CD4-positive, alpha-beta T cell (primary cell): Measurements from ENCODE around the gene USP9X. TPM values are rescaled to one million over a fixed set of nuclear protein-coding genes. Genes with fewer than 3 reads are reported as not detected.

ENCODE experiments used
- ATAC-seq: fragments of 200-7000 bp; cut with Tn5 transposase; one replicate; pipeline ENCODE4 v1.10.0; 2022; ENCODE audit warnings: mild to moderate bottlenecking; ENCODE audit not compliant: poor library complexity
- CTCF ChIA-PET: fragments of 350-600 bp; sonication (Branson Sonifier 250); formaldehyde crosslinking; loops from one replicate; lab custom pipeline; 2021; ENCODE audit warnings: antibody characterized with exemption, inconsistent platforms; lab: Charles Lee
- POLR2A ChIA-PET: fragments of 350-600 bp; sonication (Branson Sonifier 250); formaldehyde crosslinking; loops from one replicate; lab custom pipeline; 2021; ENCODE audit warnings: antibody characterized with exemption, inconsistent platforms; lab: Charles Lee
- DNase-seq, 14 experiments: peaks; one replicate each; pipeline ENCODE4 v3.0.0-alpha.2; 2013 to 2020; ENCODE audit warnings: mixed read lengths in 2 of 14
- H3K27ac ChIP-seq, 2 donors: one replicate each; pipeline versions ENCODE4 v1.5.1 to v1.7.0; 2013; ENCODE audit warnings: low read length in 2 of 2, low read depth in 1 of 2, mild to moderate bottlenecking in 1 of 2
- H3K27me3 ChIP-seq, 2 experiments: 1 replicate in 1 of 2; 2 replicates in 1 of 2; pipeline versions ENCODE4 v1.6.1 to v1.7.0; 2013; ENCODE audit warnings: low read length in 2 of 2, control low read depth in 1 of 2, mild to moderate bottlenecking in 1 of 2, moderate library complexity in 1 of 2; ENCODE audit not compliant: insufficient read depth in 2 of 2, control insufficient read depth in 1 of 2
- H3K36me3 ChIP-seq: one replicate; pipeline ENCODE4 v1.6.1; 2013; ENCODE audit warnings: low read length, control low read depth; ENCODE audit not compliant: insufficient read depth
- H3K4me1 ChIP-seq: one replicate; pipeline ENCODE4 v1.6.1; 2013; ENCODE audit warnings: low read length, control low read depth; ENCODE audit not compliant: insufficient read depth
- H3K4me3 ChIP-seq: one replicate; pipeline ENCODE4 v1.5.1; 2013; ENCODE audit warnings: mild to moderate bottlenecking, low read length, moderate library complexity
- H3K9me3 ChIP-seq, 2 experiments: 1 replicate in 1 of 2; 2 replicates in 1 of 2; pipeline versions ENCODE4 v1.6.1 to v1.7.0; 2013; ENCODE audit warnings: low read length in 2 of 2, mild to moderate bottlenecking in 2 of 2, control low read depth in 1 of 2, moderate library complexity in 1 of 2; ENCODE audit not compliant: control insufficient read depth in 1 of 2, insufficient read depth in 1 of 2
- H3K27ac Mint-ChIP-seq: one replicate; pipeline ENCODE4 v1.8.0; 2020; ENCODE audit warnings: mixed read lengths
- H3K27me3 Mint-ChIP-seq: one replicate; pipeline ENCODE4 v1.8.0; 2021; ENCODE audit warnings: mixed read lengths
- H3K36me3 Mint-ChIP-seq: one replicate; pipeline ENCODE4 v1.8.0; 2021; ENCODE audit warnings: low read depth, mixed read lengths
- H3K4me1 Mint-ChIP-seq: one replicate; pipeline ENCODE4 v1.8.0; 2021; ENCODE audit warnings: low read depth, mixed read lengths
- H3K4me3 Mint-ChIP-seq: one replicate; pipeline ENCODE4 v1.8.0; 2020; ENCODE audit warnings: mild to moderate bottlenecking, mixed read lengths
- H3K9me3 Mint-ChIP-seq: one replicate; pipeline ENCODE4 v1.8.0; 2020; ENCODE audit warnings: mixed read lengths
- intact Hi-C, 2 experiments: fragments of 100-400 bp; cut with DNase I in 1 of 2; cut with micrococcal nuclease in 1 of 2; formaldehyde crosslinking; loops; one replicate each; pipeline versions ENCODE4 v1.15.1 to v1.9.0; 2023 to 2025; cut with DNase I, micrococcal nuclease
- total RNA-seq, 174 experiments: library from RNA in 2 of 174; stranded (reverse) in 2 of 174; gene quantifications; one replicate each; pipeline ENCODE4 v1.2.3 and lab custom pipeline; 2021 to 2026
- TF ChIP-seq, protein P1 (sequence below): fragments of 200-600 bp; IDR thresholded peaks from one replicate; pipeline ENCODE4 v1.8.0; 2022; ENCODE audit warnings: antibody characterized with exemption, mild to moderate bottlenecking

Gene USP9X
- total RNA-seq, 2 experiments from 2014 or later, result 70.4 to 74.8 TPM

DNA sequence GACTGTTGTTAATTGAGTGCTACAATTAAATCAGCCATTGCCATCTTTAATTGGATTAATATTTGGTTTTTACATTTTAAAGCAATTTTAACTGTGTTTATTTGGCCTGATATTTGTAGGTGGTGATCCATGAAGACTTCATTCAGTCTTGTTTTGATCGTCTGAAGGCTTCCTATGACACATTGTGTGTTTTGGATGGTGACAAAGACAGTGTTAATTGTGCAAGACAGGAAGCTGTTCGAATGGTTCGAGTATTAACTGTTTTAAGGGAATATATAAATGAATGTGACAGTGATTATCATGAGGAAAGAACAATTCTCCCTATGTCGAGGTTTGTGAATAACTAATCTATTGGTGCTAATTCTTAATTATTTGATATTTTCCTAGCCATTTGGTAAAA is 82.6 kb downstream of the USP9X start:
- DNase-seq (no peak), ATAC-seq (no peak)
- Histone ChIP-seq H3K27ac (no peak overlapping the region), H3K4me3 (no peak overlapping the region), H3K36me3 (peaks cover 59% of the 10 kb centered on the region), H3K9me3 (no peaks in the 10 kb centered on the region), H3K4me1 (no peaks in the 10 kb centered on the region), H3K27me3 (no peaks in the 10 kb centered on the region)
- no peaks in the 10 kb centered on the region for H3K27me3 Mint-ChIP-seq
- H3K36me3 Mint-ChIP-seq, result peaks cover 75% of the 10 kb centered on the region
- TF ChIP-seq, protein P1, sequence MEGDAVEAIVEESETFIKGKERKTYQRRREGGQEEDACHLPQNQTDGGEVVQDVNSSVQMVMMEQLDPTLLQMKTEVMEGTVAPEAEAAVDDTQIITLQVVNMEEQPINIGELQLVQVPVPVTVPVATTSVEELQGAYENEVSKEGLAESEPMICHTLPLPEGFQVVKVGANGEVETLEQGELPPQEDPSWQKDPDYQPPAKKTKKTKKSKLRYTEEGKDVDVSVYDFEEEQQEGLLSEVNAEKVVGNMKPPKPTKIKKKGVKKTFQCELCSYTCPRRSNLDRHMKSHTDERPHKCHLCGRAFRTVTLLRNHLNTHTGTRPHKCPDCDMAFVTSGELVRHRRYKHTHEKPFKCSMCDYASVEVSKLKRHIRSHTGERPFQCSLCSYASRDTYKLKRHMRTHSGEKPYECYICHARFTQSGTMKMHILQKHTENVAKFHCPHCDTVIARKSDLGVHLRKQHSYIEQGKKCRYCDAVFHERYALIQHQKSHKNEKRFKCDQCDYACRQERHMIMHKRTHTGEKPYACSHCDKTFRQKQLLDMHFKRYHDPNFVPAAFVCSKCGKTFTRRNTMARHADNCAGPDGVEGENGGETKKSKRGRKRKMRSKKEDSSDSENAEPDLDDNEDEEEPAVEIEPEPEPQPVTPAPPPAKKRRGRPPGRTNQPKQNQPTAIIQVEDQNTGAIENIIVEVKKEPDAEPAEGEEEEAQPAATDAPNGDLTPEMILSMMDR, result no peak
- peaks cover 6% of the 10 kb centered on the region for H3K4me1 Mint-ChIP-seq
- CTCF ChIA-PET, result no interaction called here
- H3K9me3 Mint-ChIP-seq, result no peaks in the 10 kb centered on the region
- H3K27ac Mint-ChIP-seq, result peak overlapping the region; percentile 49
- POLR2A ChIA-PET, result no interaction called here
- intact Hi-C loops, result loop anchor here in 1 of 2 experiments (10.0 kb wide), 1 partner anchor 47 kb away; no protein-coding TSS in a partner anchor
- H3K4me3 Mint-ChIP-seq, result no peak overlapping the region

GRCh38 chrX:41176263-41176662 is 91.0 kb downstream of the USP9X start:
- ATAC-seq (no peak), DNase-seq (peak in 1 of 14 experiments; percentile 1)
- Histone ChIP-seq H3K4me3 (no peak overlapping the region), H3K36me3 (peaks cover 33% of the 10 kb centered on the region), H3K9me3 (no peaks in the 10 kb centered on the region), H3K4me1 (no peaks in the 10 kb centered on the region), H3K27ac (no peak overlapping the region), H3K27me3 (no peaks in the 10 kb centered on the region)
- Mint-ChIP-seq H3K4me3 (no peak overlapping the region), H3K27ac (no peak overlapping the region), H3K36me3 (peaks cover 73% of the 10 kb centered on the region), H3K27me3 (no peaks in the 10 kb centered on the region), H3K4me1 (peaks cover 39% of the 10 kb centered on the region), H3K9me3 (no peaks in the 10 kb centered on the region)
- TF ChIP-seq, protein P1, result no peak
- ChIA-PET CTCF (interaction anchor here (1.3 kb wide), 1 partner anchor 9 kb away, joined by 3 read pairs; no protein-coding TSS in a partner anchor), POLR2A (no interaction called here)
- intact Hi-C loops, result loop anchor here in 1 of 2 experiments (5.0 kb wide), 1 partner anchor 76 kb away; no protein-coding TSS in a partner anchor

DNA sequence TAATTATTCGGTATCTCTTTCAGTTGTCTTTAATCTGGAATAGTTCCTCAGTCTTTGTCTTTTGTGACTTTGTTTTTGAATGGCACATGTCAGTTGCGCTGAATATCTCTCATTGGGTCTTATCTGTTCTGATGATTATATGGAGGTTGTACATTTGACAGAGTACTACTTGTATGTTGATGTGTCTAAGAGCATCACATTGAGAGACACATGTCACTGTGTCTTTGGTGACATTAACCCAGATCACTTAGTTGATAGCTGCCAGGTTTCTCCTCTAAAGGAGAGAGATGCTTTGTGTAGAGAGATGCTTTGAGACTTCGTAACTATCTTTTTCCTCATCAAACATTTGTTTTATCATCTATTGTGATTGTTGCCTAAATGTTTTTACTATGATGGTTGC is 92.1 kb downstream of the USP9X start:
- Mint-ChIP-seq H3K9me3 (no peaks in the 10 kb centered on the region), H3K27me3 (no peaks in the 10 kb centered on the region), H3K4me1 (peaks cover 44% of the 10 kb centered on the region), H3K4me3 (no peak overlapping the region), H3K36me3 (peaks cover 73% of the 10 kb centered on the region), H3K27ac (no peak overlapping the region)
- ChIA-PET CTCF (interaction anchor here (0.6 to 0.8 kb wide), 2 partner anchors 234 to 624 kb away, joined by 3 to 4 read pairs; no protein-coding TSS in a partner anchor), POLR2A (no interaction called here)
- no peaks in the 10 kb centered on the region for H3K27me3 ChIP-seq
- H3K4me3 ChIP-seq, result no peak overlapping the region
- ATAC-seq, result no peak
- TF ChIP-seq, protein P1, result no peak
- peaks cover 30% of the 10 kb centered on the region for H3K36me3 ChIP-seq
- intact Hi-C loops, result loop anchor here in 1 of 2 experiments (5.0 kb wide), 1 partner anchor 75 kb away; no protein-coding TSS in a partner anchor
- DNase-seq, result no peak
- H3K9me3 ChIP-seq, result no peaks in the 10 kb centered on the region
- H3K4me1 ChIP-seq, result no peaks in the 10 kb centered on the region
- no peak overlapping the region for H3K27ac ChIP-seq
